NCI-H2081 (cell line): ENCODE measurements around the gene TBXAS1.
A peak's percentile ranks its signal among the peaks of the same experiment; 100 is the strongest.

ENCODE experiments used
- DNase-seq, 2 experiments: peaks; one replicate each; lab custom pipeline; 2025; lab: John Stamatoyannopoulos, UW

The TBXAS1 gene

GRCh38 chr7:140049339-140050024 lies 220.4 kb downstream of the TBXAS1 start:
- peak in 1 of 2 experiments; percentile 5 for DNase-seq

- DNase-seq, result no peak
Observed at GRCh38 chr7:140050100-140050499, 221.0 kb downstream of the TBXAS1 start.

GRCh38 chr7:140051820-140052219 lies 222.8 kb downstream of the TBXAS1 start:
- DNase-seq, result no peak

- no peak for DNase-seq
Observed at GRCh38 chr7:140053812-140054539, 224.9 kb downstream of the TBXAS1 start.

- DNase-seq, result no peak
Observed at GRCh38 chr7:140054751-140055150, 225.7 kb downstream of the TBXAS1 start.

- no peak for DNase-seq
Observed at GRCh38 chr7:140055833-140056232, 226.8 kb downstream of the TBXAS1 start.

- no peak for DNase-seq
Observed at GRCh38 chr7:140056431-140057142, 227.5 kb downstream of the TBXAS1 start.

- DNase-seq, result no peak
Observed at GRCh38 chr7:140057143-140057535, 228.1 kb downstream of the TBXAS1 start.

- DNase-seq, result no peak
Observed at GRCh38 chr7:140058517-140058916, 229.5 kb downstream of the TBXAS1 start.

- DNase-seq, result peak in 1 of 2 experiments; percentile 19
Observed at GRCh38 chr7:140059273-140060242, 230.5 kb downstream of the TBXAS1 start.

- DNase-seq, result no peak
Observed at GRCh38 chr7:140060243-140060630, 231.2 kb downstream of the TBXAS1 start.

- peak in 1 of 2 experiments; percentile 48 for DNase-seq
Observed at GRCh38 chr7:140060788-140061606, 231.9 kb downstream of the TBXAS1 start.

GRCh38 chr7:140061607-140061930 lies 232.5 kb downstream of the TBXAS1 start:
- DNase-seq, result no peak

- peak; percentile 39 to 62 for DNase-seq
Observed at GRCh38 chr7:140062118-140062527, 233.1 kb downstream of the TBXAS1 start.

GRCh38 chr7:140062528-140063299 lies 233.7 kb downstream of the TBXAS1 start, which contains the start of gene PARP12:
Gene PARP12, minus strand, starts transcription at chr7:140062951. Its CDS starts 104 bp downstream, at chr7:140062847.
- DNase-seq, result peak; percentile 70 to 83

GRCh38 chr7:140067052-140067451 lies 238.0 kb downstream of the TBXAS1 start:
- DNase-seq, result no peak

GRCh38 chr7:140068033-140068432 lies 239.0 kb downstream of the TBXAS1 start:
- no peak for DNase-seq

- DNase-seq, result no peak
Observed at GRCh38 chr7:140069298-140069949, 240.4 kb downstream of the TBXAS1 start.
